ENCODE results near the gene STC2.

- TF ChIP-seq CTCF (IDR thresholded peaks at IDR 0.05 in 8 of 11, conservative IDR thresholded peaks at IDR 0.05 in 3 of 11): no peak
- TF ChIP-seq POLR2A (IDR thresholded peaks at IDR 0.05): no peak
- TF ChIP-seq POLR2AphosphoS5 (IDR thresholded peaks at IDR 0.05): no peak
Measured at GRCh38 chr5:173323106-173323798, 5.0 kb downstream of the STC2 start.
